Activated naive CD4-positive, alpha-beta T cell treated with anti-CD3 and anti-CD28 coated beads, Interleukin-2, amount 50 U/mL, for 72 hours (primary cell): ENCODE results near the gene PHF20. TPM values are rescaled to one million over a fixed set of nuclear protein-coding genes. Genes with fewer than 3 reads are reported as not detected.
"Not testable (repeated sequence)": the region's sequence is repeated elsewhere in the genome, so short reads cannot be mapped to it uniquely, and the experiment has no call there.

ENCODE experiments used
- ATAC-seq, 2 donors: fragments of 150-1000 bp; cut with Tn5 transposase; 2 replicates each; pipeline ENCODE4 v1.10.0; 2021; ENCODE audit warnings: mild to moderate bottlenecking in 2 of 2, moderate library complexity in 2 of 2
- DNase-seq, 2 donors: peaks; one replicate each; pipeline ENCODE4 v3.0.0; 2021 to 2022; ENCODE audit warnings: low spot score in 2 of 2
- H3K27ac Mint-ChIP-seq, 2 donors: one replicate each; pipeline ENCODE4 v1.8.0; 2022; ENCODE audit warnings: mild to moderate bottlenecking in 2 of 2, mixed read lengths in 2 of 2
- H3K36me3 Mint-ChIP-seq, 2 donors: one replicate each; pipeline ENCODE4 v1.8.0; 2022; ENCODE audit warnings: mixed read lengths in 2 of 2
- H3K9me3 Mint-ChIP-seq, 2 donors: one replicate each; pipeline ENCODE4 v1.8.0; 2022; ENCODE audit warnings: mixed read lengths in 2 of 2
- total RNA-seq, 2 donors: library from RNA; stranded (reverse); gene quantifications; one replicate each; pipeline ENCODE4 v1.2.3, GENCODE V29; 2022

PHF20 gene
- total RNA-seq, 2 donors from 2014 or later: 58.5 to 71.4 TPM

GRCh38 chr20:35843894-35844293, 72.1 kb downstream of the PHF20 start:
- not testable (repeated sequence) for ATAC-seq, H3K9me3 Mint-ChIP-seq, DNase-seq, H3K27ac Mint-ChIP-seq
- peaks cover 6 to 22% of the 10 kb centered on the region in 2 donors for H3K36me3 Mint-ChIP-seq

DNA sequence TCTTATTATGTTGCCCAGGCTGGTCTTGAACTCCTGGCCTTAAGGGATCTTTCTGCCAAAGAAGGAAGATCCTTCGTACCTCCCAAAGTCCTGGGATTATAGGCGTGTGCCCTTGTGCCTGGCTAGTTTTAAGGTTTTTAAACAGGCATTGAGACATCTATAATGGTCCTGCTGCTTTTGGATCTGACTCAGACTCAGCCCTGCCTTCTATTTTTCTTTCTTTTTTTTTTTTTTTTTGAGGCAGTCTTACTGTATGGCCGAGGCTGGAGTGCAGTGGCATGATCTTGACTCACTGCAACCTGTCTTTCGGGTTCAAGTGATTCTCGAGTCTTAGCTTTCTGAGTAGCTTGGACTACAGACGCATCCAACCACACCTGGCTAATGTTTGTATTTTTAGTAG, 73.7 kb downstream of the PHF20 start:
- H3K36me3 Mint-ChIP-seq: peaks cover 6 to 22% of the 10 kb centered on the region in 2 donors

GRCh38 chr20:35849706-35850105, 77.9 kb downstream of the PHF20 start:
- Mint-ChIP-seq H3K9me3 (no peaks in the 10 kb centered on the region), H3K27ac (peak overlapping the region; percentile 30 to 86), H3K36me3 (peaks cover 5 to 11% of the 10 kb centered on the region in 2 donors)
- ATAC-seq (no peak), DNase-seq (no peak)

More for the DNA sequence above, 73.7 kb downstream of the PHF20 start:
- no peak overlapping the region for H3K27ac Mint-ChIP-seq
- no peak for DNase-seq
- ATAC-seq: no peak
- H3K9me3 Mint-ChIP-seq: no peaks in the 10 kb centered on the region

DNA sequence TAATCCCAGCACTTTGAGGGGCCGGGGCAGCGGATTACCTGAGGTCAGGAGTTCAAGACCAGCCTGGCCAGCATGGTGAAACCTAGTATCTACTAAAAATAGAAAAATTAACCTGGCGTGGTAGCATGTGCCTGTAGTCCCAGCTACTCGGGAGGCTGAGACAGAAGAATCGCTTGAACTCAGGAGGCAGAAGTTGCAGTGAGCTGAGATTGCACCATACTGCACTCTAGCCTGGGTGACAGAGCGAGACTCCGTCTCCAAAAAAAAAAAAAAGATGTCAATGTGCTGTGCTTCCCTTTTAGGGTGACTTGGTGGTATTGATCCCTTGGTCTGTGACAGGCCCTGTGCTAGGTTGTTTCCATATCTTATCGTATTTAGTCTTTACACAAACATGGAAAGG, 79.8 kb downstream of the PHF20 start:
- Mint-ChIP-seq H3K27ac (peak overlapping the region in 1 of 2 donors; percentile 51), H3K36me3 (peaks cover 5 to 11% of the 10 kb centered on the region in 2 donors)
- DNase-seq, ATAC-seq, H3K9me3 Mint-ChIP-seq: not testable (repeated sequence)

- no peak overlapping the region for H3K27ac Mint-ChIP-seq
- H3K9me3 Mint-ChIP-seq: no peaks in the 10 kb centered on the region
- DNase-seq: no peak
- no peak for ATAC-seq
- H3K36me3 Mint-ChIP-seq: peaks cover 5 to 11% of the 10 kb centered on the region in 2 donors
Observed at GRCh38 chr20:35854713-35855348, 83.0 kb downstream of the PHF20 start.

- H3K36me3 Mint-ChIP-seq: peaks cover 5 to 11% of the 10 kb centered on the region in 2 donors
- not testable (repeated sequence) for H3K9me3 Mint-ChIP-seq, ATAC-seq, DNase-seq
- H3K27ac Mint-ChIP-seq: peak overlapping the region in 1 of 2 donors; percentile 45
Observed at GRCh38 chr20:35855641-35856040, 83.8 kb downstream of the PHF20 start.

DNA sequence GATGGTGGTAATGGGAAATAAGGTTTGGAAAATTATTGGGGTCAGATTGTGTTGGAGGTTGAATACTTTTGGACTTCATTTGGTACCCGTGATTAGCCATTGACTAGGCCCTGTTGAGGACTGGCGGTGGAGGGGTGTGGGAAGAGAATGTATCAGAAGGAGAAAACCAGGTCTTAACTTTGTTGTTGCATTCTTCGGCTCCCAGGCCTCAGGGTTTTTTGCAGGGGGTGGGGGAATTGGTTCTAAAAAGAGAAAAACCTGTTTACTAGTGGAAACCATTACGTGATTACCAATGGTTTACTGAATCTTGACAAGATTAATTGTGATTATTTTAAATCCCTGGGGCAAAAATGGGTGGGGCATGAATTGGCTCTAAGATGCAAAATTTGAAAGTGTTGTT, 85.1 kb downstream of the PHF20 start:
- Mint-ChIP-seq H3K27ac (peak overlapping the region in 1 of 2 donors; percentile 12), H3K9me3 (no peaks in the 10 kb centered on the region), H3K36me3 (peaks cover 4 to 9% of the 10 kb centered on the region in 2 donors)
- no peak for ATAC-seq
- DNase-seq: no peak

GRCh38 chr20:35866418-35867202, 94.8 kb downstream of the PHF20 start:
- Mint-ChIP-seq H3K36me3 (no peaks in the 10 kb centered on the region), H3K27ac (peak overlapping the region in 1 of 2 donors; percentile 63), H3K9me3 (no peaks in the 10 kb centered on the region)
- DNase-seq (no peak), ATAC-seq (no peak)

- peak overlapping the region; percentile 32 to 44 for H3K27ac Mint-ChIP-seq
- ATAC-seq: no peak
- DNase-seq: no peak
- no peaks in the 10 kb centered on the region for H3K36me3 Mint-ChIP-seq
- no peaks in the 10 kb centered on the region for H3K9me3 Mint-ChIP-seq
Observed at GRCh38 chr20:35870541-35871258, 98.9 kb downstream of the PHF20 start.

DNA sequence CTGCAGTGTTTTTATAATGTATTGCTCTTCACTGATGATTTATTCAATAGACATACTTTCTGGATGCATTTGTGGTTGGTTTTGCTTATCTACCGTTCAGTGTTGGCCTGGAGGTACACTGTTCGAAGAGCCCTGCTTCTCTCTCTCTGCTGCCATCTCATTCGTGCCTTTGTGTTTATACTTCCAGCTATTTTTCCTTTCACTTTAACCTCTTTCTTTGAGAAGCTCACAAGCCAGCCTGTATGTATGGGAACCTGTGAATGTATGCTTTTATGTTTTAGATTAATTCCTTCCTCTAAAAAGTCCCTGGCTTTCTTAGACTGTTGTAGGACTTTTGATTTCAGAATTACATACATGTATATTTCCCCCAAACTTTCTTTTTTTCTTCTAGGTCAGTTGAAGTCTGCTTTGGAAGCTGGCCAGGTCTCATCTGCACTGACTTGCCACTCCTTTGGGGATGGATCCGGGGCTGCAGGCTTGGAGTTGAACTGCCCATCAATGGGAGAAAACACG, 99.5 kb downstream of the PHF20 start:
- Mint-ChIP-seq H3K27ac (peak overlapping the region; percentile 39 to 44), H3K9me3 (no peaks in the 10 kb centered on the region), H3K36me3 (no peaks in the 10 kb centered on the region)
- ATAC-seq (no peak), DNase-seq (no peak)

GRCh38 chr20:35876033-35876320, 104.2 kb downstream of the PHF20 start:
- peak overlapping the region in 1 of 2 donors; percentile 34 for H3K27ac Mint-ChIP-seq

GRCh38 chr20:35877611-35878010, 105.8 kb downstream of the PHF20 start:
- H3K36me3 Mint-ChIP-seq: no peaks in the 10 kb centered on the region
- DNase-seq: no peak
- H3K9me3 Mint-ChIP-seq: no peaks in the 10 kb centered on the region
- no peak for ATAC-seq
- peak overlapping the region in 1 of 2 donors; percentile 18 for H3K27ac Mint-ChIP-seq

More at GRCh38 chr20:35876033-35876320, 104.2 kb downstream of the PHF20 start:
- Mint-ChIP-seq H3K36me3 (no peaks in the 10 kb centered on the region), H3K9me3 (no peaks in the 10 kb centered on the region)
- no peak for ATAC-seq
- no peak for DNase-seq

DNA sequence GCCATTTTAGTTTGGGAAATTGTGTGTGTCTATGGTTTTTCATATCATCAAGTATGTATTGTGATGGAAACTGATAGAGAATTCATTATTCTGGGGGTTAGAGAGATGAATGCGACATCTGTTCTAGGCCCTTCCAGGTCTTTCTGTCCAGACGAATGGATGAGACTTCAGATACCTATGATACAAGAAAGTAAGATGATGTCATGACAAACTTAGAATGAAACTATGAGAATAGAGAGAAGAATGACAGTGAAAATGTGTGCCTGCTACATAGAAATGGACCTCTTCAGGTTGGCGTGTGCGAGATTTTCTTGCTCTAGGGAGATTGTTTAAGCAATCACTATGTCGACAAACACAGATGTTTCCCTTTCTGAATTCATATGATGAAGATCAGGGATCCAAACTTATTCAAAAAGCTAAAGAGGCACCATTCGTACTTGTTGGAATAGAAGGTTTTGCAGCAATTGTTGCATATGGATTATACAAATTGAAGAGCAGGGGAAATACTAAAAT, 106.4 kb downstream of the PHF20 start:
- Mint-ChIP-seq H3K27ac (no peak overlapping the region), H3K36me3 (no peaks in the 10 kb centered on the region)
- DNase-seq: no peak

GRCh38 chr20:35881676-35882075, 109.9 kb downstream of the PHF20 start:
- H3K9me3 Mint-ChIP-seq: no peaks in the 10 kb centered on the region
- H3K27ac Mint-ChIP-seq: no peak overlapping the region
- ATAC-seq (no peak), DNase-seq (no peak)
- H3K36me3 Mint-ChIP-seq: no peaks in the 10 kb centered on the region

More for the DNA sequence above, 106.4 kb downstream of the PHF20 start:
- no peaks in the 10 kb centered on the region for H3K9me3 Mint-ChIP-seq
- ATAC-seq: no peak

DNA sequence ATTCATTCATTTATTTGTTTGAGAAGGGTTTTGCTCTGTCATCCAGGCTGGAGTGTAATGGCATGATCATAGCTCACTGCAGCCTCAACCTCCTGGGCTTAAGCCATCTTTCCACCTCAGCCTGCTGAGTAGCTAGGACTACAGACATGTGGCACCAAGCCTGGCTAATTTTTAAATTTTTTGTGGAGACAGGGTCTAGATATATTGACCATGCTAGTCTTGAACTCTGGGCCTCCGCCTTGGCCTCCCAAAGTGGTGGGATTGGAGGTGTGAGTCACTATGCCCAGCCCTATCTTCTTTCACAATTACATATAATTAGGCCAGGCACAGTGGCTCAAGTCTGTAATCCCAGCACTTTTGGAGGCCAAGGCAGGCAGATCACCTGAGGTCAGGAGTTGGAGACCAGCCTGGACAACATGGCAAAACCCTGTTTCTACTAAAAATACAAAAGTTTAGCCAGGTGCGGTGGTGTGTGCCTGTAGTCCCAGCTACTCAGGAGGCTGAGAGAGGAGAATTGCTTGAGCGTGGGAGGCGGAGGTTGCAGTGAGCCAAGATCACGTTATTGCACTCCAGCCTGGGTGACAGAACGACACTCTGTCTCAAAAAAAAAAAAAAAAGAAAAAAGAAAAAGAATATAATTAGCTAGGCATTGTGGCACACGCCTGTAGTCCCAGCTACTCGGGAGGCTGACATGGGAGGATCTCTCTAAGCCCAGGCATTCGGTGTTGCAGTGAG, 110.8 kb downstream of the PHF20 start:
- H3K27ac Mint-ChIP-seq, H3K36me3 Mint-ChIP-seq, H3K9me3 Mint-ChIP-seq, ATAC-seq, DNase-seq: not testable (repeated sequence)

DNA sequence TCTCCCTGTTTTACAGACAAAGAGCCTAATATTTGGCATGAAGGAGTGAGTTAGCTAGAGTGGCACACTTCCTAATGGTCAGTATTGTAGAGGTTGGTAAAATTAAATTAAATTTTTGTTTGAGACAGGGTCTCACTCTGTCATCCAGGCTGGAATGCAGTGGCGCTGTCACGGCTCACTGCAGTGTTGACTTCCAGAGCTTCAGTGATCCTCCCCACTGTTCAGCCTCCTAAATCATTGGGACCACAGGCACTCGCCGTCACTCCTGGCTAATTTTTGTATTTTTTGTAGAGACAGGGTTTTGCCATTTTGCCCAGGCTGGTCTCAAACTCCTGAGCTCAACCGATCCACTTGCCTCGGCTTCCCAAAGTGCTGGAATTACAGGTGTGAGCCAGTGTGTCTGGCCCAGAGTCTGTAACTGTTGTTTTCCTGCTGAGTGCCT, 111.5 kb downstream of the PHF20 start:
- DNase-seq: no peak
- no peaks in the 10 kb centered on the region for H3K9me3 Mint-ChIP-seq
- H3K27ac Mint-ChIP-seq: peak overlapping the region; percentile 1 to 23
- no peaks in the 10 kb centered on the region for H3K36me3 Mint-ChIP-seq
- no peak for ATAC-seq
